Islet of Langerhans (tissue), 1 donor: ENCODE results near the gene TUFT1.

Experiments
- FAIRE-seq: peaks from one replicate; lab custom pipeline; 2011; peaks lifted over from hg19 to GRCh38; lab: Jason Lieb, UNC

The TUFT1 gene, protein sequence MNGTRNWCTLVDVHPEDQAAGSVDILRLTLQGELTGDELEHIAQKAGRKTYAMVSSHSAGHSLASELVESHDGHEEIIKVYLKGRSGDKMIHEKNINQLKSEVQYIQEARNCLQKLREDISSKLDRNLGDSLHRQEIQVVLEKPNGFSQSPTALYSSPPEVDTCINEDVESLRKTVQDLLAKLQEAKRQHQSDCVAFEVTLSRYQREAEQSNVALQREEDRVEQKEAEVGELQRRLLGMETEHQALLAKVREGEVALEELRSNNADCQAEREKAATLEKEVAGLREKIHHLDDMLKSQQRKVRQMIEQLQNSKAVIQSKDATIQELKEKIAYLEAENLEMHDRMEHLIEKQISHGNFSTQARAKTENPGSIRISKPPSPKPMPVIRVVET

GRCh38 chr1:151540021-151540981 is at the start of gene TUFT1:
TUFT1 (plus strand) TSS chr1:151540309; CDS start chr1:151540367, 58 bp downstream.
- no peak for FAIRE-seq

- FAIRE-seq: no peak
Measured at GRCh38 chr1:151491641-151492040, 48.5 kb upstream of the TUFT1 start.

- FAIRE-seq: no peak
Measured at GRCh38 chr1:151492120-151492519, 48.0 kb upstream of the TUFT1 start.

GRCh38 chr1:151493042-151493441 is 47.1 kb upstream of the TUFT1 start:
- FAIRE-seq: no peak

DNA sequence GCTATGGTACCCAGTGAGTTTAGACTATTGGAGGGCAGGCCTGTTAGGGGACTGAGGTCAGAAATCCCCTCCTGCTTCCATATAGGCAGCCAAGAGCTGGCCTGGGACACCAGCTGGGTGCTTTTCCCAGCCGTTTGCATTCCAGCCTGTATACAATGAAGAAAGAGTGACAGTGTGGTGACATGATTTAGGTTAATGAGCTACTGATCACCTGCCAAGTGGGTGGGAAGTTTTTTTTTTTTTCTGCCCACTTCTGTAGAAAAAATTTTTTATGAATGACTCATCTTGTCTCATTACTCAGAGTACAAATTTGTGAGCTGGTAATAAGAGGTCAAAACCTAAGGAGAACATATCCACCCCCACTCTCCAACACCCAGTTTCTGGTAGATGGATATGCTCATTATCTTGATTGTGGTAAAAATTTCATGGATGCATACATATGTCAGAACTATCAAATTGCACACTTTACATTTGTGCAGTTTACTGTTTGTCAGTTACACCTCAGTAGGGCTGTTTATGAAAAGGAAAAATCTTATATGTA is 45.3 kb upstream of the TUFT1 start:
- no peak for FAIRE-seq

DNA sequence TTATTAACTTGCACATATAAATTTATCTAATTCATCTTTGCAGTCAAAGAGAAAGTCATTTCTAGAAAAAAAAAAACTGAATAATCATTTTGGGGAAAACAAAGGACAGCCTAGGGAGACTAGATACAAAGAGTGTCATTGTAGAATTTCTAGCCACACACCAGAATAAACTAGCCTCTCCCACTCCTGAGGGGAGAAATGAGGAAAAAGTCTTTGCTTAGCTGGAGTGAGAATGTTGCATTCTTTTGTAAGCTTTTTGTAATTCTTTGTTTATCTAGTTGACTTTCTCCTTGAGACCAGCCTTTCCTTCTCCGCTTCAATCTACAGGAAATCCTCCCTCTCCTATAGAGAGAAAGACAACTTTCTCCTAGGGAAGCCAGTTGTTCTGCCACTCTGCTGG is 44.8 kb upstream of the TUFT1 start:
- no peak for FAIRE-seq

DNA sequence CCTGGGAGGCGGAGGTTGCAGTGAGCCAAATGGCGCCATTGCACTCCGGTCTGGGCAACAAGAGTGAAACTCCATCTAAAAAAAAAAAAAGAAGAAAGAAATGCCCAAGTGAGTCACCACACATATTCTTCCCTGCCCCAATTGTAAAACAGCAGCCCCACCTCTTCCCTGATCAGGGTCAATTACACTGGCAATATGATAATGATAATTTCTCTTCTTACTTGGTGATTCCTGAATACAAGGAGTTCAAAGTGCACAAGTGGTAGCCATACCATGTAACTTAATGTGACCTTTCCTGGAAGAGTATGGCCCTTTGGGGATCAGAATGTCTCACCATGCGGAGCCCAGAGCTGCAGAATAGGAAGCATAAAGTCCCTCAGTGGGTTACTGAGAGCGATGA is 40.7 kb upstream of the TUFT1 start:
- FAIRE-seq: no peak

GRCh38 chr1:151499930-151500329 is 40.2 kb upstream of the TUFT1 start:
- no peak for FAIRE-seq

- FAIRE-seq: no peak
Measured at GRCh38 chr1:151501474-151501873, 38.6 kb upstream of the TUFT1 start.

- FAIRE-seq: no peak
Measured at GRCh38 chr1:151502035-151502700, 37.9 kb upstream of the TUFT1 start.

DNA sequence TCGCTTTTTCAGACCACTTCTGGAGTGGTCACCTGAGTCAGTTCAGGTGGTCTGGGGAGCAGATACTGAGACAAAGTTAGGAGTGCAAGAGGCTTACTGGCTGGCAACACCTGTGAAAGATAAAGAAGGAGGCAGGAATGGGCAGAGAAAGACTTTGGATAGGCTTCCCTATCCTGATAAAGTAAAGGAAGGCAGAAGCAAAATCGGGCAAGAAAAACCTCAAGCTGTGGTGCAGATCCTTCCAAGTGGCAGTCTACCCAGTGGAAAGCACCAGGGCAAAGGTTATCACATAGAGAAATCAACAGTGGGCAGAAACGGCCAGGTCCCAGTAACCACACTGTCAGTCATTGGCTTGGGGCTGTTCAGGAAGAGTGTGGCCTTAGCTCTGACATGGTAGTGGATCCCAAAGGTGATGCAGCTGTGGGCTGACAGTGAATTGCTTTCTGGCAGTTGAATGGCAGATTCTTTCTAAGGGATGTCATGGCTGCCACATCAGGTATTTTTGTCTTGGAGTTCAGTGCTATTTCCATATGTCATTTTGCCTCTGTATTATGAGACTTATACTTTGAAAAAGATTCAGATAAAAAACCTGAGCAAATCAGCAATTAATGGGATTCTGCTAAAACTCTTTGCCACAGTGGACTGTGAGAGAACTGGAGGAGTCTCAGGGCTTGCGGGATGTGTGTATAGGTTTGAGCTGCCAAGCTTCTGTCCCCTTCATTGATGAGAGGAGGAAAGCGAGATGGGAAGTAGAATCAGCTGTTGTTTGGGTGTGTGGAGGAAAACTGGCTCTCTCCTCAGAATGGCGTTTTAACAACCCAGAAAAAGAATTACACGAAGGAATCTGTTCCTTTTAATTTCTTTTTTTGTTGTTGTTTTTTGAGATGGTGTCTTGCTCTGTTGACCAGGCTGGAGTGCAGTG is 37.0 kb upstream of the TUFT1 start:
- FAIRE-seq: no peak

- no peak for FAIRE-seq
Measured at GRCh38 chr1:151504252-151504651, 35.9 kb upstream of the TUFT1 start.

GRCh38 chr1:151504759-151505158 is 35.4 kb upstream of the TUFT1 start:
- FAIRE-seq: no peak

GRCh38 chr1:151508833-151509232 is 31.3 kb upstream of the TUFT1 start:
- no peak for FAIRE-seq

- no peak for FAIRE-seq
Measured at GRCh38 chr1:151509350-151510019, 30.6 kb upstream of the TUFT1 start.

DNA sequence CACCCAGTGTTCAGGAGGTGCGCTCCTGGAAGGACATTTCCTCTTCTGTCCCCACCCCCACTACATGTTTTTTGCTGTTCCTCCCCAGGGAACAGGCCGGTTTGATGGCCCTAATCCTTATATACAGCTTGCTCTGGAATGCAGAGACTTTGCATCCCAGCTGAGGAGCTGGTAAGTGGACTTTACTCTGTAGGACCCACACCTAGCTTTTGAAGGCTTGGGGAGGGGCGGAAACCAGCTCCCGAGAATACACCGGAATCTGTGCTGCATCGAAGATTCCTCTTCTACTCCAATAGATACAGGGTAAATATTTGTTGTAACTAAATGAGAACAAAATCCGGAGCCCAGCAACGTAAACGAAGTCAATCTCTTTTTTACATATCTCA is 30.1 kb upstream of the TUFT1 start:
- FAIRE-seq: no peak

- no peak for FAIRE-seq
Measured at GRCh38 chr1:151510614-151510956, 29.5 kb upstream of the TUFT1 start.

DNA sequence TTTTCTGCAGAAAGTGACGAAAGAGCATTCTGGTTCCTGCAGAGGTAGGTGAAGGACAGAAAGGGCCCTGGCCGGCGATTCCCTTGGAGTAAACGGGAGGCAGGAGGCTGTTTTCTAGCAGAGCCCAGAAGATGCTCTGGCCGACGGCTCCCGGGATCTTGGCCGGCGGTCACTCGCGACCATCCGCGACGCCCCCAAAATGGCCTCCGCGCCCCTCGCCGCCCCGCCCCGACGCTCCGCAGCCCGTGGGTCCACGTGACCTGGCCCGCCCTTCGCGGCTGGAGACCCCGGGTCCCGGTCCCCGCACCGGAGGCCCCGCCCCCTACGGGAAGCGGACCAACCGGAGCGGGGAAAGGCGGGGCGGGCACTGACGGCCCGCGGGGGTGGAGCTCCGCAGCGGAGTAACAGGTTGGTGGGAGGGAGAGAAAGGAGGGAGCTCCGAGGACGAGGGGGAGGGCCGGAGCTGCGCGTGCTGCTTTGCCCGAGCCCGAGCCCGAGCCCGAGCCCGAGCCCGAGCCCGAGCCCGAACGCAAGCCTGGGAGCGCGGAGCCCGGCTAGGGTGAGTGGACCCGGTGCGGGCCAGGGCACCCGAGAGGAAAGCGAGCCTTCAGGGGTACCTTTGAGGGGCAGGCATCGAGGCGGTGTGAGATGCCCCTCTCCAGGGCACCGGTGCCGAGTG is 29.0 kb upstream of the TUFT1 start, which contains the start of gene CGN:
TSS of gene CGN (plus strand) at position 431 of the 679 bp plus-strand sequence. CDS start 7,133 bp downstream, outside the sequence.
- FAIRE-seq: no peak

GRCh38 chr1:151511636-151512215 is 28.4 kb upstream of the TUFT1 start:
- FAIRE-seq: no peak

- no peak for FAIRE-seq
Measured at GRCh38 chr1:151512326-151512725, 27.8 kb upstream of the TUFT1 start.
